Central memory CD8-positive, alpha-beta T cell (primary cell): ENCODE data around the gene FMN2.
"Not testable (repeated sequence)": the region's sequence is repeated elsewhere in the genome, so short reads cannot be mapped to it uniquely, and the experiment has no call there.

Experiments used
- ATAC-seq: fragments of 150-1000 bp; cut with Tn5 transposase; replicated peaks from 2 replicates; pipeline ENCODE4 v1.10.0; 2022; ENCODE audit warnings: mild to moderate bottlenecking, moderate FRiP score, moderate number of reproducible peaks; ENCODE audit not compliant: poor library complexity, severe bottlenecking; ENCODE audit errors: extremely low read depth
- DNase-seq, 2 donors: peaks; one replicate each; pipeline ENCODE4 v3.0.0; 2021; ENCODE audit warnings: low spot score in 2 of 2
- H3K27ac Mint-ChIP-seq: one replicate; pipeline ENCODE4 v1.8.0; 2022; ENCODE audit warnings: low read depth, mild to moderate bottlenecking, moderate library complexity, mixed read lengths
- H3K27me3 Mint-ChIP-seq: one replicate; pipeline ENCODE4 v1.8.0; 2022; ENCODE audit warnings: mixed read lengths
- H3K36me3 Mint-ChIP-seq: one replicate; pipeline ENCODE4 v1.8.0; 2022; ENCODE audit warnings: mild to moderate bottlenecking, moderate library complexity, mixed read lengths; ENCODE audit not compliant: insufficient read depth
- H3K4me1 Mint-ChIP-seq: one replicate; pipeline ENCODE4 v1.8.0; 2022; ENCODE audit warnings: mixed read lengths
- H3K4me3 Mint-ChIP-seq: one replicate; pipeline ENCODE4 v1.8.0; 2022; ENCODE audit warnings: mild to moderate bottlenecking, moderate library complexity, mixed read lengths
- H3K9me3 Mint-ChIP-seq: one replicate; pipeline ENCODE4 v1.8.0; 2022; ENCODE audit warnings: mixed read lengths

The FMN2 gene

GRCh38 chr1:240328382-240328781 is 236.7 kb downstream of the FMN2 start:
- not testable (repeated sequence) for H3K4me3 Mint-ChIP-seq, ATAC-seq, DNase-seq, H3K27me3 Mint-ChIP-seq, H3K36me3 Mint-ChIP-seq, H3K4me1 Mint-ChIP-seq, H3K27ac Mint-ChIP-seq
- peaks cover 14% of the 10 kb centered on the region for H3K9me3 Mint-ChIP-seq

DNA sequence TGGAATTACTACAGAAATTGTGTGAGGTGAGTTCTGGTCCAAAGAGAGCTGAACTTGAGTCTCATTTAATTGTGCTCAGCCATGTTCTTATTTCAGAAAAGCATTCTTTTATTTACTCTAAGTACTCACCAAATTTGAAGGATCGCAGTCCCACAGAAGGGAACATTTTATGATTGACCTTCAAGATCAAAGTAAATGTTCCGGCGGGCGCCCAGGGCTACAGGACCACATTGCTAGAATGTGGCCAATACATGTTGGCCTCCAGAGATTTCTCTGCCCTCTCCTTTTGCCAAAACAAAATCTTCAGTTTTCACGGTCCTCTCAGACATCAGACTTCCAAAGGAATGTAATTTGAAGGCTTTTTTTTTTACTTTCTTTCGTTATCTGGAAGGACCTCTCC is 237.8 kb downstream of the FMN2 start:
- Mint-ChIP-seq H3K4me1 (no peaks in the 10 kb centered on the region), H3K9me3 (peaks cover 12% of the 10 kb centered on the region), H3K4me3 (no peak overlapping the region), H3K27ac (no peak overlapping the region), H3K27me3 (no peaks in the 10 kb centered on the region), H3K36me3 (no peaks in the 10 kb centered on the region)
- ATAC-seq = no peak
- no peak for DNase-seq

- no peaks in the 10 kb centered on the region for H3K27me3 Mint-ChIP-seq
- no peaks in the 10 kb centered on the region for H3K4me1 Mint-ChIP-seq
- no peak overlapping the region for H3K27ac Mint-ChIP-seq
- ATAC-seq (no peak), DNase-seq (no peak)
- no peaks in the 10 kb centered on the region for H3K9me3 Mint-ChIP-seq
- no peak overlapping the region for H3K4me3 Mint-ChIP-seq
- no peaks in the 10 kb centered on the region for H3K36me3 Mint-ChIP-seq
Measured at GRCh38 chr1:240332672-240333071, 241.0 kb downstream of the FMN2 start.

GRCh38 chr1:240337781-240338180 is 246.1 kb downstream of the FMN2 start:
- Mint-ChIP-seq H3K9me3 (peaks cover 6% of the 10 kb centered on the region), H3K27ac (no peak overlapping the region), H3K36me3 (no peaks in the 10 kb centered on the region), H3K27me3 (no peaks in the 10 kb centered on the region), H3K4me3 (no peak overlapping the region), H3K4me1 (no peaks in the 10 kb centered on the region)
- no peak for ATAC-seq
- no peak for DNase-seq

- Mint-ChIP-seq H3K4me1 (no peaks in the 10 kb centered on the region), H3K9me3 (peaks cover 6% of the 10 kb centered on the region), H3K27ac (no peak overlapping the region), H3K27me3 (no peaks in the 10 kb centered on the region), H3K4me3 (no peak overlapping the region), H3K36me3 (no peaks in the 10 kb centered on the region)
- ATAC-seq = no peak
- DNase-seq = no peak
Measured at GRCh38 chr1:240338837-240339236, 247.2 kb downstream of the FMN2 start.

GRCh38 chr1:240341365-240342250 is 249.9 kb downstream of the FMN2 start:
- H3K27ac Mint-ChIP-seq = no peak overlapping the region
- peaks cover 6% of the 10 kb centered on the region for H3K9me3 Mint-ChIP-seq
- H3K27me3 Mint-ChIP-seq = no peaks in the 10 kb centered on the region
- no peak for ATAC-seq
- H3K4me3 Mint-ChIP-seq = no peak overlapping the region
- no peaks in the 10 kb centered on the region for H3K4me1 Mint-ChIP-seq
- no peaks in the 10 kb centered on the region for H3K36me3 Mint-ChIP-seq
- no peak for DNase-seq

DNA sequence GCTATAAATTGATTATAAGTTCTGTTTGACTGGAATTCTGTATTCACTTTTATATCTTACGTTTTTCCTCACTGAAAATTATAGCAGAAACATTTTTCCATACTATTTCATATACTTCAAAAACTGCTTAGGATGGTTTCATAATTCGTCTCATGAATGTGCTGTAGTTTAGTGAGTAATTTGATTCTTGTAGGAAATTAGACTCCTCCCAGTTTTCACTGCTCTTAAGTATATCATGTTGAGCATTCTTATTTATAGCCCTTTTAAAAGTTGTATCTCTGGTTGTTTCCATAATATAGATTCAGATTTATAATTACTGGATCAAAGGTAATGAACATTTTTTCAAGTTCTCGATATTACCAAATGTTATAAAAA is 250.6 kb downstream of the FMN2 start:
- DNase-seq (no peak), ATAC-seq (no peak)
- H3K27ac Mint-ChIP-seq = no peak overlapping the region
- H3K4me1 Mint-ChIP-seq = no peaks in the 10 kb centered on the region
- H3K36me3 Mint-ChIP-seq = no peaks in the 10 kb centered on the region
- H3K9me3 Mint-ChIP-seq = peaks cover 6% of the 10 kb centered on the region
- no peaks in the 10 kb centered on the region for H3K27me3 Mint-ChIP-seq
- H3K4me3 Mint-ChIP-seq = no peak overlapping the region

DNA sequence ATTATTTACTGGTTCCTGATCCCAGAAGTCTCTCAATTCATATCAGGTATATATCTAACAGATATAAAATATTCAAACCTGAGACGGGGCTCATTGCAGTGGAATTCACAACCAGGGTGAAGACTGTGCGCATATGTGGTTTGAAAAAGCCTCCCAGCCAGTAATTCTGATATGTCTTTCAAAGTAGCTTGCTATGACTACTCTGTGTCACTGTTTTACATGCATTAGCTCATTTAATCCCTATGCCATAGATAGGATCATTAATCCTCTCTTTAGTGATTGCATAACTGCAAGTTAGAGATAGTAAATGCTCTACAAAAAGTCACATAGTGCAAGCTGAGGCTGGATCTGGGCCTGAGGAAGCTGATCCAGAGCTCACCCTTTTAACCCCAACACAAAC is 251.4 kb downstream of the FMN2 start:
- no peaks in the 10 kb centered on the region for H3K36me3 Mint-ChIP-seq
- H3K4me3 Mint-ChIP-seq = no peak overlapping the region
- ATAC-seq (no peak), DNase-seq (no peak)
- no peaks in the 10 kb centered on the region for H3K27me3 Mint-ChIP-seq
- H3K4me1 Mint-ChIP-seq = no peaks in the 10 kb centered on the region
- H3K9me3 Mint-ChIP-seq = peaks cover 10% of the 10 kb centered on the region
- H3K27ac Mint-ChIP-seq = no peak overlapping the region

- no peaks in the 10 kb centered on the region for H3K27me3 Mint-ChIP-seq
- no peak for ATAC-seq
- no peaks in the 10 kb centered on the region for H3K36me3 Mint-ChIP-seq
- no peak overlapping the region for H3K4me3 Mint-ChIP-seq
- H3K9me3 Mint-ChIP-seq = peaks cover 16% of the 10 kb centered on the region
- H3K27ac Mint-ChIP-seq = no peak overlapping the region
- DNase-seq = no peak
- no peaks in the 10 kb centered on the region for H3K4me1 Mint-ChIP-seq
Measured at GRCh38 chr1:240343966-240344365, 252.3 kb downstream of the FMN2 start.

DNA sequence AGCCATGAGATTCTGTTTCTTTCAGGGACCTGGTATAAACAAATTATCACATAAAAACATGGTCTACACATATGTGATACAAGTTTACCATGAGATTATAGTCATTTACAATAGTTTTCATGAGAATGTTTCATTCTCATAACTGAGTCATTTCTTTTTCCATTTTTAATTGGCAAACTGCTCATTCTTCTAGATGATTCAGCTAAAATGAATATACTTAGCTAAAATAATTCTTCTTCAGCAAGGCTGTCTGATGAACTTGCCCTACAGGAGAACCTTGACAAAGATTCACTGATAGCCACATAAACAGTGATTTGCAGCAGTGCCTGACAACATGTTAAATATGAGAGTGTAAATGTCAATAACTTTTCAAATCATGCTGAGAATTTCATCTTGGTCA is 253.2 kb downstream of the FMN2 start:
- H3K27me3 Mint-ChIP-seq = no peaks in the 10 kb centered on the region

GRCh38 chr1:240349695-240350094 is 258.0 kb downstream of the FMN2 start:
- no peaks in the 10 kb centered on the region for H3K4me1 Mint-ChIP-seq
- no peaks in the 10 kb centered on the region for H3K27me3 Mint-ChIP-seq
- H3K4me3 Mint-ChIP-seq = no peak overlapping the region
- no peak overlapping the region for H3K27ac Mint-ChIP-seq
- ATAC-seq (no peak), DNase-seq (no peak)
- H3K9me3 Mint-ChIP-seq = peaks cover 29% of the 10 kb centered on the region
- no peaks in the 10 kb centered on the region for H3K36me3 Mint-ChIP-seq

More for the DNA sequence above, 253.2 kb downstream of the FMN2 start:
- H3K36me3 Mint-ChIP-seq = no peaks in the 10 kb centered on the region
- DNase-seq (no peak), ATAC-seq (no peak)
- H3K4me3 Mint-ChIP-seq = no peak overlapping the region
- no peaks in the 10 kb centered on the region for H3K4me1 Mint-ChIP-seq
- H3K27ac Mint-ChIP-seq = no peak overlapping the region
- peaks cover 16% of the 10 kb centered on the region for H3K9me3 Mint-ChIP-seq

DNA sequence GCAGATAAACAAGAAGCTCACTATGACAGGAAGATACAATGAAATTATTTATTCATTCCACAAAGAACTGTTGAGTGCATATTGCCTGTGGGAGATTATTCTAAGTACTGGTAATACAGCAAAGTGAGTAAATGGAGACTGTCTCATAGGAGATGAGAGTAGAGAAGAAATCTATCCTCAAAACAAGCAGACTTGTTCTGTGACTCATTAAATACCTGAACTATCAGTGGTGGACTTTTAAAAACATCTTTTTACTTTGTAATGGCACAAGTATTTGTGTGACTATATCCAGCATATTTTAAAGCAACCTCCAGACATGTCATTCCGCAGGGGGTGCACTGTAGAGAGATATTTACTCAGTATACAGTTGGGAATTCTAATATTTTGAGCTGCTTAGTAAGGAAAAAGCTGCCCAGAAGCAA is 259.2 kb downstream of the FMN2 start:
- Mint-ChIP-seq H3K27me3 (no peaks in the 10 kb centered on the region), H3K36me3 (no peaks in the 10 kb centered on the region), H3K9me3 (peaks cover 29% of the 10 kb centered on the region), H3K27ac (no peak overlapping the region), H3K4me3 (no peak overlapping the region), H3K4me1 (no peaks in the 10 kb centered on the region)
- no peak for DNase-seq
- no peak for ATAC-seq

DNA sequence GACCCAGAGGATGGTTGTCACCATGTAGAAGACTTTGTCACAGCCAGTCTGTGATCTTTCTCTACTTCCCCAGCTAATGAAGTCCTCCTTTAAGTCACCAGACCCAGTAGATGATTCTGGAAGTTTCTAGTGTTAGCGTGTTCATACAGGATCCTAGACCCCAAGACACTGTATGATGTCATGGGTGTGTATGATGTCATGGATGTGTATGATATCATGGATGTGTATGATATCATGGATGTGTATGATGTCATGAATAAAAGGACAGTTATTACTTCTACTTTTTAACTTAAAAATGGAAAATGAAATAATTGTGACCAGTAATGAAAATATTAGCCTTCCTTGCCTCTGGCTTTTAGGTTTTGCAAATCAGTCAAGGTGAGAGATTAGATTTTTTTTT is 260.0 kb downstream of the FMN2 start:
- no peak for ATAC-seq
- peaks cover 29% of the 10 kb centered on the region for H3K9me3 Mint-ChIP-seq
- H3K4me1 Mint-ChIP-seq = no peaks in the 10 kb centered on the region
- H3K27ac Mint-ChIP-seq = no peak overlapping the region
- no peaks in the 10 kb centered on the region for H3K27me3 Mint-ChIP-seq
- H3K36me3 Mint-ChIP-seq = no peaks in the 10 kb centered on the region
- no peak overlapping the region for H3K4me3 Mint-ChIP-seq
- DNase-seq = no peak
